Activated CD8-positive, alpha-beta memory T cell treated with anti-CD3 and anti-CD28 coated beads, Interleukin-2, amount 50 U/mL, for 24 hours (primary cell): ENCODE results near the gene LRRC28.
"Not testable (repeated sequence)": the region's sequence is repeated elsewhere in the genome, so short reads cannot be mapped to it uniquely, and the experiment has no call there.

Source experiments
- DNase-seq: peaks from one replicate; pipeline ENCODE4 v3.0.0-alpha.2; 2020; ENCODE audit errors: extremely low read depth

LRRC28 gene

DNA sequence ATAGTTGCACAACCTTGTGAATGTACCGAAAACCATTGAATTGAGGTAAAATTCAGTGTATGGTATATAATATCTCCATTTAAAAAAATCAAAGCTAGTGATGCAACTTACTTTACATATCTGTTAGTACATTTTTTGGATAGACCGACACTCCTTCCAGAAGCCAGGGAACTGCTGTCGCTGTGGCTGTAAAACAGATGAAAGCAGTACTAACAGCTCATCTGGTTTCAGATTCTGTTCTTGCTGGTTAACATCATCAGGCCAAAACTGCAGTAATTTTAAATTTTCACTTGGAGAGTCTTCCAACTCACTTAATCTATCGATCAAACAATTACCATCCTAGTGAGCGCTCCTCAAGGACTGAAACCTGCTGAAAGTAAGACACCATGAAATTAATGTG is 145.1 kb downstream of the LRRC28 start:
- DNase-seq, result no peak

DNA sequence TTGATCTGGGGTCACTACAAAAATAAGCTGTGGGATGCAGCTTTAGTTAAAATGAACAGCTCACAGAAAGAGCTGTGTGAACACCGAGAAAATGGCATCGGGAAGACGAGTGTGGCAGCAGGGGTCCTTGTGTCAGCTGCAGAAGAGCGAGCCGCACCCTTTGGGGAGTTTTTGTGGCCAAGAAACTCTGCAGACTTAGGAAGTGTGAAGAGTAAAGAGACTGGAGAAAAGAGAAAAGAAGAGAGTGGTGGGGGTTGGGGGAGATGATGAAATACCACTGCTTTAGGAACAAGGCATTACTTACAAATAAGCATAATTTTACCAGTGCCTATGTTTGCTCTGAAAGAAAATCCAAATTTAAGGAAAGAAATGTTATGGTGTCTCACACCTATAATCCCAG is 147.8 kb downstream of the LRRC28 start:
- DNase-seq, result no peak

DNA sequence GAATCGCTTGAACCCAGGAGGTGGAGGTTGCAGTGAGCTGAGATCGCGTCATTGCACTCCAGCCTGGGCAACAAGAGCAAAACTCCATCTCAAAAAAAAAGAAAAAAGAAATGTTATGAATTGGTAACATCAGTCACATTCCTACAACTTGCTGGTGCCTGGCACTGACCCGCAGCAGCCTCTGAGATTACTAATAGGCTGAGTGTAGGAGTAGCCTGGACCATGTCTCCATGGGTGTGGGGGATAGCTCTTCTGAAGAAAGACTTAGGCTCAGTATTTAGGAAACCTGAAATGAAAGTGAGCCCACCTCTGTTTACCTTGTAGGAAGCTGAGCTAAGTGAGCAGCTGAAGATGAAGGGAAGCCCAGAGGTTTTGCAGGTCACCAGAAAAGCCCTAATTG is 148.3 kb downstream of the LRRC28 start:
- DNase-seq, result no peak

DNA sequence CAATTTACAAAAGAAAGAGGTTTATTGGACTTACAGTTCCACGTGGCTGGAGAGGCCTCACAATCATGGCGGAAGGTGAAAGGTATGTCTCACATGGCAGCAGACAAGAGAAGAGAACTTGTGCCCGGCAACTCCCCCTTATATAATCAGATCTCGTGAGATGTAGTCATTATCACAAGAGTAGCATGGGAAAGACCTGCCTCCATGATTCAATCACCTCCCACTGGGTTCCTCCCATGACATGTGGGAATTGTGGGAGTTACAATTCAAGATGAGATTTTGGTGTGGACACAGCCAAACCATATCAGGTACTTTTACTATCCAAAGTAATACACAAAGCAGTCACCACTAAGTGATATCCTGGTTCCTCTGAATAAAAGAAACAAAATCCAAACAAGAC is 149.9 kb downstream of the LRRC28 start:
- DNase-seq, result not testable (repeated sequence)

DNA sequence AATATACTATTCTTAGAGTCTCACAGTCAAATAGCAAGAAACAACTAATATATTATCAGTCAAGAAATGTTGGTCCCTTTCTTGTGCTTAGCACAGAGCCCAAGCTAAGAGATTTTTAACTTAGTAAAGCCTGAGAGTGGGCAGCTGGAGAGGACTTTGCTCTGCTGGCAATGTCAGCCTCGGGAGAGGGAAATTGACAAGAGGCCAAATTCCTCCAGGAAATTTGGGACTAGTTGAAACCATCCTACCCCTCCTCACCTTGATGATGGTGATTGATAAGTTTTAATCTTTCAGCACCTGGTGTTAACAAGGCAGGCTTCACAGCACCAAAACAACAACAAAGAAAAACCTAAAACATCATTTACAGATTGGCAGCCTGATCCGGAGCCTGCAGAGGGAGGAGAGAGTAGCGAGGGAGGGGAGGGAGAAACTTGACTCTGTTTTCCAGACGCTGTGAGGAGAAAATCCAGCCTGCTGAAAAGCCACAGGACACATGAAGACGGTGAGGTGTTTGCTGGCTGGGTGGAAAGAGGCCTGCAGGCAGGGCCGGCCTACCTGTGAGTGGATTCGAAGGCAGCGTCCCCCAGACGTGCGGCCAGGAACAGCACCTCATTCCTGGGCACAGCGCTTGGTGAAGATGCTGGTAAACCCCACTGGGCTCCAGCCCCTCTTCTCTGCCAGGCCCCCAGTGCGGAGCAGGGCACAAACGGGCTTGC is 150.9 kb downstream of the LRRC28 start:
- no peak for DNase-seq

DNA sequence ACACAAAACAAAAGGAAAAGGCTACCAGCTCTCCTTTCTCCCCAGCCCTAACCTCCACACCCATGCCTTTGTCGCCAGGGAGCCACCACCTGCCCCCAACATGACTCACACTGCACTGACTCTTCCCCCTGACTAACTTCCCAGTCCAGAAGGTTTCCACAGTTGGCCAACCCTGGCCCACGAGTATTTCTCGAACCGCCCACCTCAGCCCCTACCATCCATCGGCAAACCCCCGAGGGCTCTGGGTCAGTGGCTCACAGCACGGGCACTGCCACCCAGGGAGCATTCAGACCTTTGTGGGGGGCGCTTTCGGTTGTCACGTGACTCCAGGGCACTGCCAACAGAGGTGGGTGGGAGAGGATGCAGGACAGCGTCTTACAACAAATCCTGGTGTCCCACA is 152.3 kb downstream of the LRRC28 start:
- no peak for DNase-seq

DNA sequence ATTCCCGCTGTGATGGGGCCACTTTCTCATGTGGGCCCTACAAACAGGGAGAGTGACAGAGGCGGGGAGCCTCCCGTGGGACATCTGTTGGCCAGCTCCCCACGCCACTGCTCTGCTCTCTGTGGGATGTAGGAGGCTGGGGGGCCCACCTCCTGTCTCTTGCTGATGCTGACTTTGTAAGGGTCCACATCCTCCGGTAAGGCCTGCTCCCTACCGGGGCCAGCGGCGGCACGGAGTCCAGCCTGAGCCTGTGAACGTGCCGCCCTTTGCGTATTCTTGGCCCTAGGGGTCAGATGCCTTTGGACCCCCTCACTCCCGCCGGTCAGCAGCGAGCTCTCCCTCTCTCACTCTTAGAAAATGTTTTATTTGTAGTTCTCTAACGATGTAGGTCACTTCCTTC is 153.2 kb downstream of the LRRC28 start:
- DNase-seq, result no peak

DNA sequence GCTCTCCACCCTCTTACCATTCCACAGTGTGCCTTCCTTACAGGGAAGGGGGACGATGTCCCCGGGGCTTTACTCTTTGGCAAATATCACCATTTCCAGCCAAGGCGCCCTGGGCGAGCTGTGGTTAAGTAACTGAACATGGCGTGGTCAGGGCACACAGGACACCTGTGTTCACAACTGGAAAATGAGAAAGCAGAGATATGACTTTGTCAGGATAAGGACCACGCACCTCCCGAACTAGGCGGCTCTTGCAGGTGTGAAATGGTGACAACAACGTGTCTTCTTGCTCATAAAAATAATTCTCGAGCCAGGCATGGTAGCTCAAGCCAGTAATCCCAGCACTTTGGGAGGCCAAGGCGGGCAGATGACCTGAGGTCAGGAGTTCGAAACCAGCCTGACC is 154.8 kb downstream of the LRRC28 start:
- DNase-seq, result no peak

DNA sequence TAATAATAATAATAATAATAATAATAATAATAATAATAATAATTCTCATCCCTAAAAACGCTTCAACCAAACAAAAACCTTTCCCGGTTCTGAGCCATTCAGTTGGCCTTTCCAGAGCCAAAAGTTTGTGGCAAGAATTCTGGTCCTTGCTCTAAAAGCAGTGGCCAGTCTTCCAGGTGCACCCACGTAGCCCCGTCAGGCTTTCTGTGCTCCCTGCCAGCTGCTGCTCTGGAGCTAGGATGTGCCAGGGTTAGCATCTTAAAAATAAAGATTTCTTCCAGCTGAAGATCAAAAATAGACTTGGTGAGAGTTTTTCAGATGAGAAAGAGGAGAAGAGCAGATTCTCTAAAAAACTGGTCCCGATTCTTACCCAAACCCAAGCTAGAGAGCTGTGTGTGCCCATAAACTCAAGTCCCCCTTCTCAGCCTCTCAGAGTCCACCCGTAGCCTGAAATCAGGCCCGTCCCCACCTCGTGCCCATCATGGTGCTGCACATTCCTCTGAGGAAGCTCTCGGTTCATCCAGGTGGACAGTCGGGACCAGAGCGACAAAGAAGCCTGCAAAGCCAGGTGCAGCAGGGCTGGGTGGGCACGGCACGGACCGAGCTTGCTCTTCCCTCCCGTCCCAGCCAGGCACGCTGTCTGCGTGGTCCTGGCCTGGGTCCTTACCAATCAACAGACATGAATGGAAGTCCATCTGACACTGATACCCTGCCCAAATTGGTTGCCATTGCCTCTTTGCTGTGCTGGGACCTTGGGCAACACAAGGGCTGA is 155.6 kb downstream of the LRRC28 start:
- no peak for DNase-seq

DNA sequence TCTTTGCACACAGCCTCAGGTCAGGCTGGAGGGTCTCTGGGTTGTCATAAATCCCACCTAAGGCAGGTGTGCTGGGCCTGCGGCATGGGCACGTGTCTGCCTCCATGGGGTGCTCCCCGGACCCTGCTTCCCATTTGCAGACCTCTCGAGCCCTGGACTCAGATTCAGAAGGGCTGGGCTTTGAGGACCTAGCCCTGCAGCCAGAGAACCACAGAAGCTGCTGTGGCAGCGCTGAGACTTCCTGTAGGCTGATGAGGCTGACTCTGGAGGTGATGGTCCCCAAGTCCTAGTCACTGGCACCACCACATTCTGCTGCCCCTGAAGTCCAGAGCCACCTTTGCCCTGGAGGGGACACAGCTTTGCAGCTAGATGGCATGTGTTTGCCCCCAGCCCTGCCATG is 156.4 kb downstream of the LRRC28 start:
- no peak for DNase-seq

DNA sequence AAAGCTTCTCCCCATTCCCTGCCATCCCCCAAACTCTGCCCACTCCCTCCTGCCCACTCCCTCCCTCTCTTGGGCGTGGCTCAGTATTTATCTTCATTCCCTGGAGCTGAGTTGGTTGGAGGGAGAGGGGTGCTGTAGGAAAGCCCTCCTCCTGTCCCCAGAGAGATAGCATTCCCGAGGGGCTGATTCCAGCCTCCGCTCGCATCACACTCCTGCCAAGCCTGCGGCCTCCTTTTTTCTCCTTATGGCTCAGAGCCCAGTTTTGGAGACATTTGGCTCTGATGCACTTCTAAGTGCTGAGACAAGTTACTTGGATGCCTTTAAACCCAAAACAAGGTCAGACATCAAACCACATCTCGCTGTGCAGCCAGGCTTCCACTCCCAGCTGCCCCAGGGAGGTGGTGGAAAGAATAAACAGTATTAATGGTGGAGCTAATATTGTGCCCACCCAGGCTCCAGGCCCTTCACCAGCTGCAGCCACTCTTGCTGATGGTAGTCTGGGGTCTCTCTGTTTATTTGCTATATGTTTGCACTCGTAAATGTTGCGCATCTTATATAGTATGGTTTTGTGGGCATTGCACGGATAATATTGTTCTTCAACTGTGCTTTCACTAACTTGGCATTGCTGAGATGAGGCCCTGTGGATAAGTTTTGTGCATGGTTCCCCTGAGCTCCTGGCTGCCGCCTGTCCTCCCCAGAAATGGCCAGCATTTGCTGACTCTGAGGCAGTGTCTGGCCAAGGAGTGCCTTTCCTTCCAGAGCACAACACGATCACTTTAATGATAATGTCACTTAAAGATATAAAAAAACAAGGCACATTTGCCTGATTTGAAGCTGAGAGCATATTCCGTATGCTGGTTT is 157.2 kb downstream of the LRRC28 start:
- no peak for DNase-seq

DNA sequence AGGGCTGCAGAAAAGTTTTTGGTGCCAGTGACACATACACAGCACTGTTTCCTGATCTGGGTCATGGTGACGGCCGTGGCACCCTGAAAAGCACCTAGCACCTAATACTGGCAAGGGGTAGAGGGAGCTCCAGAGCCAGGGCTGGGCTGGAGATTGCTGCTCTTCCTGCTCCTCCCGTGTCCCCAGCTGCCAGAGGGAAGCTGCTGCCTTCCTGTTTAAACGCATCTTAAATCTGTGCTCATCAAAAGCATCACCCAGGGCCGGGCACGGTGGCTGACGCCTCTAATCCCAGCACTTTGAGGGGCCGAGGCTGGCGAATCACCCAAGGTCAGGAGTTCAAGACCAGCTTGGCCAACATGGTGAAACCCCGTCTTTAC is 157.8 kb downstream of the LRRC28 start:
- DNase-seq, result no peak

DNA sequence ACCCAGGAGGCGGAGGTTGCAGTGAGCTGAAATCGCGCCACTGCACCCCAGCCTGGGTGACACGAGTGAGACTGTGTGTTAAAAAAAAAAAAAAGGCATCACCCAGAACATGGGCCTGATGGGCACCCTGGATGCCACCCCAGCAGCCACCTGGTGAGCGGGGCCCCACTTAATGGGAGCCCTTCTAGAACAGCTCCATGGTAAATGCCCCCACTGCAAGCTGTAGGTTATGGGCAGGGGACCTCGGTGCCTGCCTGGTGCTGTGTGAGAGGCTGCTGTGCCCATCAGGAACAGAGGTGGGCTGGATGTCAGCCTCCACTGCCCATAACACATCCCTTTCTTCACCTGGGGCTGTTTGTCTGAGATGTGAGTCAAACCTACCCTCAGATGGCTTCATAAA is 158.3 kb downstream of the LRRC28 start:
- DNase-seq, result no peak

DNA sequence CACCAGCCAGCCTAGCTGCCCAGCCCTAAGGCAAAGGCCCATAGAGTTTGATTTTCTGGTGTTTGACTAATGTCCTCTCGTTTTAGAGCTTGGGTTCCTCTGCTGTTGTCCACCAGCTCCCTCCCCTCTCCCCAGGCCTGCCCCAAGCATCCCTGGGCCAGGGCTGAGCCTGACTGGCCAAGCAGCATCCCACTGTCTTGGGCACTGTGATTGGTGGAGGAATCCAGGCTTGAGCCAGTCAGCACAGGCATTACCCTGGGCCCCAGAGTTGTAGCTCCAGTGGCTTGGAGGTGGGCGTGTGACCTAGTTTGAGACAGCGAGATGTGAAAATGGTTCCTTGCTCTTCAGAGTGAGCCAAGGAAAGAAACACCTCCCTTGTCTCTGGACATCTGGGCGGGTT is 159.2 kb downstream of the LRRC28 start:
- DNase-seq, result no peak

DNA sequence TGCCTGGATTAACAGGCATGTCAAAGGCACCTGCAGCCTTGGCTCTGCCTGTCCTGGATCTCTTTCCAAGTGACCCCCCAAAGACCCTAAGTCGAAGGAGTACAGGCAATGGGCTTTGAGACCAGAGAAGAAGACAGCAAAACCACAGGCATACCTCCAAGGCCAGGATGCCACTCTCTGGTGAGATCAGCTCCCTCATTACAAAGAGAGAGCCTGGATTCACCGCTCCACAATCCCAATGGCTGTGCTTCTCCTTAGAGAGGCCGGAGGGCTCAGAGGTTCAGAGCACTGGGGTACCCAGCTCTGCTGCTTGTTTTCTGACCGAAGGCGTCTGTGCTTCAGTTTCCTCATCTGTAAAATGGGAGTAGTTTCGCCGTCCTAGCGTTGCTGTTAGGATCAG is 160.0 kb downstream of the LRRC28 start:
- DNase-seq, result no peak

DNA sequence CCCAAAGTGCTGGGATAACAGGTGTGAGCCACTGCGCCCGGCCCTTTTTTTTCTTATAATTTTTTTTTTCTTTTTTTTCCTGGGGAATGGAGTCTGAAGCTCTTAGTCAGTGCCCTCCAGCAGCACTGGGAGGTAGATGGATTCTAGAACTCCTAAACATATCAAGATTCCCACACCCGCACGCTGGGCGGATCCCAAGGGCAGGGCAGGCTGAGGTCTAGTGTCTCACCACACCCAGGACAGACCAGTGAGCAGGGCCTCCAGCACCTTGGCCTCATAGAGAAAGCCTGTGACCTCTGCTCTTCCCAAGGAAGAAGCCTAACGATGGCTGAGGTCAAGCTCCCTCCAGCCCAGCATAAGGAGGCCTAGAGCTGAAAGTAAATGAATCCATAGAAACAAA is 160.8 kb downstream of the LRRC28 start:
- no peak for DNase-seq

DNA sequence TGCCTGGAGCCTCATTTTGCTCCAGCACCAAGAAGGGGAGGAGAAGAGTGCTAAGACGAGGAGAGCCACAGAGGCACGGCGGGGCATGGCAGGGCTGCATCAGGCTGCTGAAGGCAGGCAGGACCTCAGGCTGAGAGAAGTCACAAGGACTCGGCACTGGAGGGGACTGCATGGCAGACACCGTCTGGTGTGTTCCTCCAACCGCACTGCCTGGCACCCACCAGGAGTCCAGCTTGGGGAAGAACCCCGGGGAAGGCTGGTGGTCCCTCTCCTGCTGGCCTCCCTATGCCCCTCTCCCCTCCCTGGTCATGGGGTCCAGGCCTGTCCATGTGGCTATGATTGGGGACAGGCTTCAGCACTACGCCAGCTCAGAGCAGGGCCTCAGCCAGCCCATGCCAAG is 161.3 kb downstream of the LRRC28 start:
- no peak for DNase-seq

DNA sequence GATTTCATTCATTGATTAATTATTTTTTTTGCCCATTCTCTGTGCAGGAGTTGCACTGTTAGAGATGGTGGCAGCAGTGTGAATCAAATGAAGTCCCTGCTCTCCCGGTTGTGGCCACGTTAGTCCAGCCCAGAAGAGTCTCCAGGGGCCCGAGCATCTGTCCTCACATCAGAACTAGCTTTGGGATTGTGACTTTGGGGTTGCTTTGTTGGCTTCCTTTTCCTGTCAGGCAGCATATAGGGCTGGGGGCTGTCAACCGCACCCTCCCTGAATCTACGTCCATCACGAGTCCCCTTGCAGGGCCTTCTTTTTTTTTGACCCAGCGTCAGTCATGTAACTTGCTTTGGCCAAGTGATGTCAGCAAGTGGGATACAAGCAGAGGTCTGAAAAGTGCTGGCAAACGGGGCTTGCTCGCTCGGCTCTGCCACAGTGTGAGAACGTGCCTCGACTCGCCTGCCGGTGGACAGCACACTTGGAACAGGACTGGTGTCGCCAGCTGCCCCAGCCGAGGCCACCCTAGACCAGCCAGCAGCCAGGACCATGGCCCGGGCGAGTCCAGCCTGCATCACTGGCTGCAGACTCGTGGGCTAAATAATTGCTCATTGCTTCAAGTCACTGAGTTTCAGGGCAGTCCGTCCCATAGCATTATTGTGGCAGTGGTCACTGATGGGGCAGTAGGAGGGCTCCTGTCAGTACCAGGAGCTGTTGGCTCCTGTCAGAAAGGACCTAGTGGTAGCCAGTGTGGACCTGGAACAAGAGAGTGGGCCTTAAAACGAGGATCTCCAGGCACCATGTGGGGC is 162.9 kb downstream of the LRRC28 start:
- no peak for DNase-seq

DNA sequence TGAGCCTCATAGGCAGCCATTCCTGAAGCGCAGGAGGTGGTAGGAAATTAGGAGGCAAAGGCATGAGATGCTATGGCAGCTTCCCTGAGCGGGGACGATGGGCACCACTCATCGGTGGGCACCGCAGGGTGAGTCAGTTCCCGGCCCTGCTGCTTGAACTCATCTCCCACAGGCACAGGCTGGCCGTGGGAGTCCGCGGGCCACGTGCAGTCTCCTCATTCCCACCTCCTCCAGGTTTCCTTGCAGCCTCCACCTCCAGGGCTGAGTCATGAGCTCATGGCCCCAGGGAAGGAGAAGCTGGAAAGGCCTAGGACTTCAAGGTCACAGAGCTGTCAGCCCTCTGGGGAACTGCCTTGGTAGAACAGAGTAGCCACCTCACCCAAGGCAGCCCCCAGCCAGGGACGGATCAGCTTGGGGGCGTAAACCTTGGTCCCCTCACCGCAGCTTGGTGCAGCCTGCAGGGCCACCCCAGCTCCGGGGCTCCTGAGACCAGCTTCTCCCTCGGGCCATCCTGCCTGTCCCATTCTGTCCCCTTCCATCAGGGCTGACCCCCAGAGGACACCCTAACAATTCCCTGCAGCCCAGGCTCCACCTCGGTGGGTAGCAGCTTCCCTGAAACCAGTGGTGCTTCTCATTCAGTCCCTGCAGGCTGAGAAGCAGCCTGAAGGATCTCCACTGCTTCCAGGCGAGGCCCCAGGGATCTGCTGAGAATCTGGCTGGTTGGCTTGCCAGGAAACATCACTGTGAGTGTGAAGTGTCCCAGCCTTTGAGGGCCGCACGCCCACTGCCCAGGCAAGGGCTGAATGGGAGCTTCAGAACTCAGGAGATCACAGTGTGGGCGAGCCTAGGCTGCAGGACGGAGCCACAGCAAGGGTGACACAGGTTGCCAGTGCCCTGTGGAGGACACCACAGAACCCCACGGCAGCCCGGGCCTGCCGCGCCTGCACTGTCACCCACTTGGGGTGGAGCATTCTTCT is 163.8 kb downstream of the LRRC28 start:
- DNase-seq, result no peak
